G401.6 (cell line): Measurements from ENCODE around the gene RBPJL.

Experiments
- FAIRE-seq: peaks from 2 replicates; lab custom pipeline; 2012; peaks lifted over from hg19 to GRCh38; lab: Jason Lieb, UNC

The RBPJL gene

GRCh38 chr20:45317826-45318225, 11.2 kb downstream of the RBPJL start:
- FAIRE-seq, result no peak

GRCh38 chr20:45318386-45318939, 11.8 kb downstream of the RBPJL start:
- no peak for FAIRE-seq

GRCh38 chr20:45318948-45319347, 12.3 kb downstream of the RBPJL start:
- no peak for FAIRE-seq

- no peak for FAIRE-seq
Measured at GRCh38 chr20:45320948-45321595, 14.4 kb downstream of the RBPJL start.

GRCh38 chr20:45322952-45323383, 16.3 kb downstream of the RBPJL start:
- no peak for FAIRE-seq

- FAIRE-seq, result no peak
Measured at GRCh38 chr20:45323731-45324130, 17.1 kb downstream of the RBPJL start.

GRCh38 chr20:45325371-45325770, 18.7 kb downstream of the RBPJL start:
- no peak for FAIRE-seq

- no peak for FAIRE-seq
Measured at GRCh38 chr20:45328451-45328850, 21.8 kb downstream of the RBPJL start.

GRCh38 chr20:45329497-45330319, 23.1 kb downstream of the RBPJL start:
- no peak for FAIRE-seq

- FAIRE-seq, result no peak
Measured at GRCh38 chr20:45330476-45330875, 23.8 kb downstream of the RBPJL start.

- FAIRE-seq, result no peak
Measured at GRCh38 chr20:45336530-45337366, 30.1 kb downstream of the RBPJL start.

- FAIRE-seq, result no peak
Measured at GRCh38 chr20:45337367-45338120, 30.9 kb downstream of the RBPJL start.

GRCh38 chr20:45338121-45339030, 31.7 kb downstream of the RBPJL start:
- FAIRE-seq, result no peak

- no peak for FAIRE-seq
Measured at GRCh38 chr20:45339084-45339483, 32.4 kb downstream of the RBPJL start.

- no peak for FAIRE-seq
Measured at GRCh38 chr20:45339799-45340198, 33.2 kb downstream of the RBPJL start.

GRCh38 chr20:45340236-45340847, 33.7 kb downstream of the RBPJL start:
- no peak for FAIRE-seq

GRCh38 chr20:45340951-45341350, 34.3 kb downstream of the RBPJL start:
- FAIRE-seq, result no peak

- FAIRE-seq, result no peak
Measured at GRCh38 chr20:45341579-45341938, 34.9 kb downstream of the RBPJL start.

- no peak for FAIRE-seq
Measured at GRCh38 chr20:45341939-45342854, 35.6 kb downstream of the RBPJL start.
